Measurements from ENCODE around the gene SLC47A2. TPM values are rescaled to one million over a fixed set of nuclear protein-coding genes. Genes with fewer than 3 reads are reported as not detected.

Gene SLC47A2, protein sequence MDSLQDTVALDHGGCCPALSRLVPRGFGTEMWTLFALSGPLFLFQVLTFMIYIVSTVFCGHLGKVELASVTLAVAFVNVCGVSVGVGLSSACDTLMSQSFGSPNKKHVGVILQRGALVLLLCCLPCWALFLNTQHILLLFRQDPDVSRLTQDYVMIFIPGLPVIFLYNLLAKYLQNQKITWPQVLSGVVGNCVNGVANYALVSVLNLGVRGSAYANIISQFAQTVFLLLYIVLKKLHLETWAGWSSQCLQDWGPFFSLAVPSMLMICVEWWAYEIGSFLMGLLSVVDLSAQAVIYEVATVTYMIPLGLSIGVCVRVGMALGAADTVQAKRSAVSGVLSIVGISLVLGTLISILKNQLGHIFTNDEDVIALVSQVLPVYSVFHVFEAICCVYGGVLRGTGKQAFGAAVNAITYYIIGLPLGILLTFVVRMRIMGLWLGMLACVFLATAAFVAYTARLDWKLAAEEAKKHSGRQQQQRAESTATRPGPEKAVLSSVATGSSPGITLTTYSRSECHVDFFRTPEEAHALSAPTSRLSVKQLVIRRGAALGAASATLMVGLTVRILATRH
- total RNA-seq, result not detected in 2 replicates

DNA sequence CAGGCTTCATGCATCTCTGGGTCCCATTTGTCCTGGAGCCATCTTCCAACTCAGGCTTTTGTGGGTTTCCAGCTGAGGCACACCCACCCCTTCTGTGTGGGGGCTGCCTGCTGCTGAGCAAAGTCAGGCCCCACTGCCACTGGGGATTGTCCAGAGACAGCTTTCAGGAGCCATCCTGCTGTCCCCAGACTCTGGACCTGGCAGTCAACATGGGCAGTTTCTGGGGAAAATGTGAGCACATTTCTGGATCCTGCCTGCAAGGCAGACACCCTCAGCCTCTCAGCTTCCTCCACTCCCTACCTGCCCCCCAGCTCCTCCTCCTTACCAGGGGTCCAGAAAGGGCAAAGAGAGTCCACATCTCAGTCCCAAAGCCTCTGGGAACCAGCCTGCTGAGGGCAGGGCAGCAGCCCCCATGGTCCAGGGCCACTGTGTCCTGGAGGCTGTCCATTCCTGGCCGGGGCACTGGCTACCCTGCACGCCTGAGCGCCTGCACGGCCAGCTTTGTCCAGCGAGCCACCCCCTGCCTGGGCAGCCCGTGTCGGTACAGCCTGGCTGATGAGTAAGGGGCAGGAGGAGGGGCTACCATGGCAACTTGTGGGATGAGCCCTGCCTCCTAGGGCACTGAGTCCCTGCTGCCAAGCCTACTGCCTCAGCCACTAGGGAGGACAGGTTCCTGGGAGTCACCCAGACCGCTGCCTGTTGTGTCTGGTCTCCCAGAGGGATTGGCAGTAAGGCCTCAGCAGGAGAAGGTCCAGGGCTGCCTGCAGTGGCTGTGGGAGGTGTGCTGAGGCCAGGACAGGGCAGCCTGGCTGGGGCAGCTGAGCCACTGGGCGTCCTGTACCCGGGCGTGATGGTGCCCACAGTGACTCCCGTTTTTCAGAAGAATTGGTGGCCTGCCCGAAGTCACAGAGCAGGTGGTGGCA, at the start of gene SLC47A2:
Gene SLC47A2 (minus strand): TSS at position 477 of the 923 bp plus-strand sequence. CDS start 29 bp downstream, at position 448.

DNA sequence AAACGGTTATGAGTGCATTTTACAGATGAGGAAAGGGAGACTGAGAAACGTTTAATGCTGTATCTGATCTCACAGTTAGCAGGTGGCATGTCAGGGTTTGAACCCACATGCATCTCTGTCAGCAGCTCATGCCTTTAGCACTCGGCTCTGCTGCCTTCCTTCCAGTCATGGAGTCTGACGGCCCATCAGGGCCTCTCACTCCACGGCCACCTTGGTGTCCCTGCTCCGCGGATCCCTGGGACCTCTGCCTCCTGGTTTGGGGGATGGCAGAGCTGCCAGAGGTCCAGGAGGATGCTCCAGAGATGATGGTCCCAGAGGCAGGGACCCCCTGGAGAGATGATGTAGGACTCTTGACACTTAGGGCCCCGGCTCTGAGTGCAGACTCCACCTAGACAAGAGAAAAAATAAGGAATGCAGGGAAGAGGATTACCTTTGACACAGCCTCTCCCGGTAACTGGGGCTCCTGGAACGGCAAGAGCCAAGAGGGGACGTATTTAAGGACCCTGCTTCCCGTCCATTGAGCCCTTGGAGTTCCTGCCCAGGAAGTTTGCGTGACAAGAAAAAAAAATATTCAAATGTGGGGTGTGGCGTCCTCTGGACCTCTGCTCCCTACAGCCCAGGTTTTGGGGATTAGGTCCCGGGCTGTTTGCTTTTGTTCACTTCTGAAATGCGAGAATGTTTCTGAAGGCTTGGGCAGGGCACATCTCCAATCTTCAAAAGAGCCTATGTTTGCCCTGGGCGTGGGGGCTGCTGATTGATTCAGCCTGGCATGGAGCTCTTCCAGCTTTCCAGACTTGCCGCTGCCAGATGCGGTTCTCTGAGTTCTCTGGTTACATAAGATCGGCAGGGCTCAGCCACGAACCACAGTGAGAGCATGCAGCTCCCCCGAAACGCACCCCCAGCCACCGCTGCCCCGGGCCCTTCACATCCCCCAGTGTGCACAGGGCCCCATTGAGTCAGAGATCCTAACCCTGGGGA, 31.7 kb upstream of the SLC47A2 start, which contains the start of gene ALDH3A1:
Gene ALDH3A1 (minus strand): TSS at position 470 of the 978 bp plus-strand sequence. CDS start 3,169 bp downstream, outside the sequence.

GRCh38 chr17:19648475-19649273, 67.7 kb downstream of the SLC47A2 start, which contains the start of gene ALDH3A2:
Gene ALDH3A2, plus strand, starts transcription at chr17:19648751. Its CDS starts 221 bp downstream, at chr17:19648972.

Other genes with a start within 250 kb of the SLC47A2 start
- 2.3 and 4.4 TPM in 2 replicates for gene SLC47A1, start 182.7 kb downstream of the SLC47A2 start, total RNA-seq
- gene ALDH3A2, start 67.8 kb downstream of the SLC47A2 start, total RNA-seq, result 50.7 and 69.1 TPM in 2 replicates
- gene ALDH3A1, start 31.7 kb upstream of the SLC47A2 start, total RNA-seq, result 0.61 TPM in 1 of 2 replicates, not detected in the other
- 12.0 and 17.5 TPM in 2 replicates for gene ULK2, start 151.4 kb upstream of the SLC47A2 start, total RNA-seq